H1 (cell line): ENCODE data around the gene PITPNC1. TPM values are rescaled to one million over a fixed set of nuclear protein-coding genes. Genes with fewer than 3 reads are reported as not detected.

Source experiments
- CTCF ChIA-PET: fragments of 300-600 bp; sonication (Branson Sonifier 250); formaldehyde crosslinking; loops from one replicate; lab custom pipeline; 2021; ENCODE audit not compliant: partially characterized antibody; lab: Charles Lee
- POLR2A ChIA-PET: fragments of 300-600 bp; sonication (Branson Sonifier 250); formaldehyde crosslinking; loops from one replicate; lab custom pipeline; 2021; ENCODE audit warnings: inconsistent platforms; ENCODE audit not compliant: partially characterized antibody; lab: Charles Lee
- DNase-seq, 2 experiments: peaks; one replicate each; pipeline versions ENCODE4 v3.0.0 to v3.0.0-alpha.2; 2010 to 2022; ENCODE audit warnings: low spot score in 2 of 2, low read depth in 1 of 2, mixed read lengths in 1 of 2
- FAIRE-seq: peaks from 2 replicates; lab custom pipeline; 2011; peaks lifted over from hg19 to GRCh38; lab: Jason Lieb, UNC
- H2AFZ ChIP-seq: 2 replicates; pipeline ENCODE4 v1.8.1; 2012; ENCODE audit warnings: low read length, inconsistent platforms
- H2AK5ac ChIP-seq: 2 replicates; pipeline ENCODE4 v1.6.1; 2013; ENCODE audit warnings: low read depth, low read length
- H2BK120ac ChIP-seq: replicated peaks from 2 replicates; pipeline ENCODE3; 2013; ENCODE audit warnings: low read depth, low read length, inconsistent platforms
- H2BK12ac ChIP-seq: 2 replicates; pipeline ENCODE4 v1.6.1; 2013; ENCODE audit warnings: low read depth, low read length
- H2BK15ac ChIP-seq: 2 replicates; pipeline ENCODE4 v1.6.1; 2013; ENCODE audit warnings: low read length
- H2BK20ac ChIP-seq: 2 replicates; pipeline ENCODE4 v1.6.1; 2013; ENCODE audit warnings: low read length
- H2BK5ac ChIP-seq: 2 replicates; pipeline ENCODE4 v1.6.1; 2013; ENCODE audit warnings: low read depth, low read length
- H3K14ac ChIP-seq: 2 replicates; pipeline ENCODE4 v1.6.1; 2013; ENCODE audit warnings: inconsistent platforms; ENCODE audit not compliant: insufficient read length
- H3K18ac ChIP-seq: 2 replicates; pipeline ENCODE4 v1.6.1; 2013; ENCODE audit warnings: low read length; ENCODE audit errors: extremely low read depth
- H3K23ac ChIP-seq: 2 replicates; pipeline ENCODE4 v1.6.1; 2013; ENCODE audit warnings: inconsistent platforms; ENCODE audit not compliant: insufficient read length
- H3K23me2 ChIP-seq: 2 replicates; pipeline ENCODE4 v1.6.1; 2013; ENCODE audit warnings: low read depth, low read length
- H3K27ac ChIP-seq: 2 replicates; pipeline ENCODE4 v1.6.1; 2011; ENCODE audit warnings: low read depth, low read length, inconsistent platforms
- H3K27me3 ChIP-seq, 4 experiments: replicated peaks in 1 of 4; 1 replicate in 1 of 4; 2 replicates in 3 of 4; pipeline versions ENCODE4 v1.6.1 to v1.8.1; 2011 to 2013; ENCODE audit warnings: low read length in 3 of 4, mild to moderate bottlenecking in 3 of 4, inconsistent platforms in 2 of 4, mixed read lengths in 2 of 4, moderate library complexity in 1 of 4; ENCODE audit not compliant: control insufficient read depth in 3 of 4, insufficient read depth in 3 of 4; ENCODE audit errors: extremely low read depth in 1 of 4
- H3K36me3 ChIP-seq, 4 experiments: 2 replicates each; pipeline versions ENCODE4 v1.6.1 to v1.8.1; 2011 to 2013; ENCODE audit warnings: mild to moderate bottlenecking in 4 of 4, low read length in 3 of 4, moderate library complexity in 2 of 4, control low read depth in 1 of 4, inconsistent platforms in 1 of 4; ENCODE audit not compliant: insufficient read depth in 4 of 4, control insufficient read depth in 2 of 4
- H3K4ac ChIP-seq: replicated peaks from 2 replicates; pipeline ENCODE3; 2013; ENCODE audit warnings: low read length, low read depth, mixed read lengths, inconsistent platforms; ENCODE audit not compliant: insufficient read length
- H3K4me1 ChIP-seq, 4 experiments: replicated peaks in 1 of 4; 1 replicate in 1 of 4; 2 replicates in 3 of 4; pipeline versions ENCODE4 v1.6.1 to v1.8.1; 2011 to 2013; ENCODE audit warnings: low read length in 3 of 4, inconsistent platforms in 2 of 4, mixed read lengths in 1 of 4; ENCODE audit not compliant: insufficient read depth in 4 of 4, control insufficient read depth in 3 of 4
- H3K4me2 ChIP-seq, 2 experiments: 2 replicates each; pipeline versions ENCODE4 v1.6.1 to v1.8.1; 2011 to 2013; ENCODE audit warnings: low read depth in 2 of 2, low read length in 2 of 2, control low read depth in 1 of 2, inconsistent platforms in 1 of 2, mild to moderate bottlenecking in 1 of 2; ENCODE audit not compliant: insufficient read depth in 1 of 2
- H3K4me3 ChIP-seq, 4 experiments: fragments of 200-600, 300-600 bp in 1 of 4; sonication (generic), shearing (Covaris generic), sonication (Bioruptor Twin) in 1 of 4; 2 replicates each; pipeline versions ENCODE4 v1.5.1 to v1.8.1; 2011 to 2016; ENCODE audit warnings: low read length in 4 of 4, low read depth in 3 of 4, control low read depth in 2 of 4, inconsistent platforms in 2 of 4, mild to moderate bottlenecking in 2 of 4, mixed read lengths in 1 of 4, moderate library complexity in 1 of 4; ENCODE audit not compliant: insufficient read depth in 2 of 4; ENCODE audit errors: extremely low read depth in 1 of 4
- H3K56ac ChIP-seq: replicated peaks from 2 replicates; pipeline ENCODE3; 2013; ENCODE audit warnings: low read depth, mild to moderate bottlenecking, mixed read lengths, low read length, inconsistent platforms; ENCODE audit not compliant: insufficient read length
- H3K79me1 ChIP-seq: 2 replicates; pipeline ENCODE4 v1.6.1; 2013; ENCODE audit warnings: low read depth, low read length, control low read depth
- H3K79me2 ChIP-seq, 2 experiments: 2 replicates each; pipeline versions ENCODE4 v1.6.1 to v1.8.1; 2012 to 2013; ENCODE audit warnings: low read length in 2 of 2, mild to moderate bottlenecking in 2 of 2, inconsistent platforms in 1 of 2; ENCODE audit not compliant: insufficient read depth in 2 of 2, control insufficient read depth in 1 of 2
- H3K9ac ChIP-seq, 4 experiments: replicated peaks in 1 of 4; 1 replicate in 1 of 4; 2 replicates in 3 of 4; pipeline versions ENCODE4 v1.6.1 to v1.8.1; 2011 to 2013; ENCODE audit warnings: low read depth in 3 of 4, low read length in 3 of 4, control low read depth in 2 of 4, mild to moderate bottlenecking in 2 of 4, moderate library complexity in 2 of 4, inconsistent platforms in 1 of 4; ENCODE audit errors: extremely low read depth in 1 of 4
- H3K9me3 ChIP-seq, 2 experiments: 2 replicates each; pipeline versions ENCODE4 v1.6.1 to v1.8.1; 2012 to 2013; ENCODE audit warnings: mild to moderate bottlenecking in 2 of 2, moderate library complexity in 2 of 2, control low read depth in 1 of 2, inconsistent platforms in 1 of 2, low read depth in 1 of 2, low read length in 1 of 2, mixed read lengths in 1 of 2; ENCODE audit not compliant: insufficient read depth in 2 of 2
- H4K20me1 ChIP-seq, 2 experiments: replicated peaks in 1 of 2; 2 replicates each; pipeline versions ENCODE3 to v1.8.1; 2011 to 2013; ENCODE audit warnings: inconsistent platforms in 2 of 2, low read length in 2 of 2, mild to moderate bottlenecking in 1 of 2; ENCODE audit not compliant: insufficient read depth in 2 of 2, control insufficient read depth in 1 of 2
- H4K5ac ChIP-seq: 2 replicates; pipeline ENCODE4 v1.6.1; 2013; ENCODE audit warnings: low read length, low read depth, mixed read lengths, inconsistent platforms; ENCODE audit not compliant: insufficient read length
- H4K8ac ChIP-seq: 2 replicates; pipeline ENCODE4 v1.8.0; 2013; ENCODE audit warnings: mild to moderate bottlenecking, moderate library complexity, low read length, inconsistent platforms; ENCODE audit not compliant: insufficient read depth; ENCODE audit errors: extremely low read depth
- H4K91ac ChIP-seq: replicated peaks from 2 replicates; pipeline ENCODE3; 2013; ENCODE audit warnings: low read length, mixed read lengths, inconsistent platforms; ENCODE audit not compliant: insufficient read length
- CHD2 ChIP-seq: IDR thresholded peaks from 2 replicates; pipeline ENCODE4 v1.6.1; 2012; ENCODE audit warnings: low read length, improper control_type of control experiment
- NRF1 ChIP-seq: IDR thresholded peaks from 2 replicates; pipeline ENCODE4 v1.6.1; 2011; ENCODE audit warnings: mild to moderate bottlenecking, low read depth, low read length, improper control_type of control experiment
- YY1 ChIP-seq: IDR thresholded peaks from 2 replicates; pipeline ENCODE4 v1.6.1; 2011; ENCODE audit warnings: low read depth, mild to moderate bottlenecking, low read length
- WGBS, 2 experiments: shearing (Covaris generic) in 1 of 2; methylation state at CpG; one replicate each; pipeline versions ENCODE4 v1.1.6 to v1.1.7; 2013 to 2015; ENCODE audit warnings: low lambda C conversion rate in 2 of 2, mixed read lengths in 2 of 2, inconsistent platforms in 1 of 2, low coverage in 1 of 2, missing lambda C conversion rate in 1 of 2; ENCODE audit not compliant: insufficient replicate concordance in 2 of 2, insufficient coverage in 1 of 2, insufficient read length in 1 of 2; ENCODE audit errors: extremely low coverage in 1 of 2, missing lambda C conversion rate in 1 of 2; 5-methylcytosine and 5-hydroxymethylcytosine counted together
- polyA plus RNA-seq, 7 experiments: library from polyadenylated mRNA; depleted of rRNA in 3 of 7; stranded (reverse) in 5 of 7; unstranded in 2 of 7; fragments of >200 nt in 5 of 7; fragments of 200-250 nt in 2 of 7; gene quantifications; 1 replicate in 5 of 7; 2 replicates in 1 of 7; 4 replicates in 1 of 7; pipeline versions ENCODE4 v1.2.1 to v1.2.3, GENCODE V29; 2011 to 2013; ENCODE audit warnings: missing spikeins in 2 of 7, mixed read lengths in 2 of 7
- total RNA-seq: library from RNA; stranded (reverse); fragmentation: NEBNext Ultra II Directional; extraction: Animal tissue kit (Norgen Biotek cat#: 25700); gene quantifications from 2 replicates; pipeline ENCODE4 v1.2.1, GENCODE V29; 2021

The PITPNC1 gene
- total and polyA plus RNA-seq, 2 of the 8 experiments (the other 6 are each of a cell fraction or from before 2014, with no cell fraction given) = 17.6 to 54.7 TPM

DNA sequence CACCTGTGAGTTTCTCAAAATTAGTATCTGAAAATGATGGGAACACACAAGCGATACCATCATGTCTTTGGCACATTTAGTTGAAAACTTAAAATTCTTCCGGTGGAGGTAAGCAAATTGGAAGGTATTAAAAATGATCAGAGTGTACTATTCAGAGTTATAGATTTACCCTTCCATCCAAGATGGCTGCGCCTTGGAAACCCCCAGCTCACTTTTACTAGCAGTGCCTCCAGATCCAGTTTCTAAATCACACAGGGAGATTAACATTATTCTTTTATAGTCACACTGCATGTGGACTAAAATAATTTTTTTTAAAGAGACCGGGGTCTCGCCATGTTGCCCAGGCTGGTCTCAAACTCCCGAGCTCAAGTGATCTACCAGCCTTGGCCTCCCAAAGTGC is 15.0 kb downstream of the PITPNC1 start:
- Histone ChIP-seq H3K79me1 (no peaks in the 10 kb centered on the region; the same call in none of the 2 replicates), H2BK5ac (no peak overlapping the region), H3K23ac (no peak overlapping the region), H3K9ac (no peak overlapping the region), H4K91ac (no peak overlapping the region), H2BK20ac (no peak overlapping the region), H3K4me1 (no peaks in the 10 kb centered on the region; a peak in 3 of 7 replicates), H3K23me2 (no peaks in the 10 kb centered on the region), H3K4me3 (no peak overlapping the region), H2BK120ac (no peak overlapping the region), H2AK5ac (no peak overlapping the region), H4K20me1 (peaks cover 0 to 2% of the 10 kb centered on the region in 2 experiments), H3K36me3 (0 out of 8 replicates have a peak, but pooled peaks cover 0 to 3% (median 0%) of the 10 kb centered on the region in 4 experiments), H3K18ac (no peak overlapping the region), H4K5ac (no peak overlapping the region), H3K56ac (no peak overlapping the region), H3K4me2 (no peak overlapping the region), H3K27me3 (no peaks in the 10 kb centered on the region), H4K8ac (no peak overlapping the region), H3K4ac (no peak overlapping the region), H2BK15ac (no peak overlapping the region), H3K9me3 (peaks cover 0 to 2% of the 10 kb centered on the region in 2 experiments; a peak in 1 of 4 replicates), H2BK12ac (no peak overlapping the region), H3K14ac (no peak overlapping the region), H2AFZ (no peak overlapping the region), H3K27ac (no peak overlapping the region), H3K79me2 (peaks cover 3 to 81% of the 10 kb centered on the region in 2 experiments; a peak in 3 of 4 replicates)
- ChIA-PET CTCF (no interaction called here), POLR2A (no interaction called here)
- TF ChIP-seq NRF1 = no peak
- TF ChIP-seq YY1 = 0 out of 2 replicates have a peak, but pooled peaks have one; percentile 19
- no peak for TF ChIP-seq CHD2
- DNase-seq = no peak
- no peak for FAIRE-seq
- WGBS, 2 experiments = 94% methylated on average over 6 of the region's 6 CpGs; no CpG with 5 or more reads in 1 of the 2 experiments
